Activated naive CD4-positive, alpha-beta T cell treated with anti-CD3 and anti-CD28 coated beads, Interleukin-2, amount 10 ng/mL, durations not matched to agents 7 days and 5 days (primary cell): ENCODE data around the gene WDR18.

Experiments used
- CTCF ChIA-PET: fragments of 350-600 bp; sonication (Branson Sonifier 250); formaldehyde crosslinking; loops from one replicate; lab custom pipeline; 2021; ENCODE audit warnings: antibody characterized with exemption; lab: Charles Lee
- DNase-seq: peaks from one replicate; pipeline ENCODE4 v3.0.0-alpha.2; 2020
- H3K27ac Mint-ChIP-seq: one replicate; pipeline ENCODE4 v1.8.0; 2021; ENCODE audit warnings: mild to moderate bottlenecking, moderate library complexity, mixed read lengths
- H3K27me3 Mint-ChIP-seq: one replicate; pipeline ENCODE4 v1.8.0; 2021; ENCODE audit warnings: mild to moderate bottlenecking, mixed read lengths
- H3K36me3 Mint-ChIP-seq: one replicate; pipeline ENCODE4 v1.8.0; 2021; ENCODE audit warnings: mixed read lengths
- H3K4me1 Mint-ChIP-seq: one replicate; pipeline ENCODE4 v1.8.0; 2021; ENCODE audit warnings: mixed read lengths
- H3K4me3 Mint-ChIP-seq: one replicate; pipeline ENCODE4 v1.8.0; 2021; ENCODE audit warnings: mild to moderate bottlenecking, moderate library complexity, mixed read lengths
- H3K9me3 Mint-ChIP-seq: one replicate; pipeline ENCODE4 v1.8.0; 2021; ENCODE audit warnings: mixed read lengths

The WDR18 gene

DNA sequence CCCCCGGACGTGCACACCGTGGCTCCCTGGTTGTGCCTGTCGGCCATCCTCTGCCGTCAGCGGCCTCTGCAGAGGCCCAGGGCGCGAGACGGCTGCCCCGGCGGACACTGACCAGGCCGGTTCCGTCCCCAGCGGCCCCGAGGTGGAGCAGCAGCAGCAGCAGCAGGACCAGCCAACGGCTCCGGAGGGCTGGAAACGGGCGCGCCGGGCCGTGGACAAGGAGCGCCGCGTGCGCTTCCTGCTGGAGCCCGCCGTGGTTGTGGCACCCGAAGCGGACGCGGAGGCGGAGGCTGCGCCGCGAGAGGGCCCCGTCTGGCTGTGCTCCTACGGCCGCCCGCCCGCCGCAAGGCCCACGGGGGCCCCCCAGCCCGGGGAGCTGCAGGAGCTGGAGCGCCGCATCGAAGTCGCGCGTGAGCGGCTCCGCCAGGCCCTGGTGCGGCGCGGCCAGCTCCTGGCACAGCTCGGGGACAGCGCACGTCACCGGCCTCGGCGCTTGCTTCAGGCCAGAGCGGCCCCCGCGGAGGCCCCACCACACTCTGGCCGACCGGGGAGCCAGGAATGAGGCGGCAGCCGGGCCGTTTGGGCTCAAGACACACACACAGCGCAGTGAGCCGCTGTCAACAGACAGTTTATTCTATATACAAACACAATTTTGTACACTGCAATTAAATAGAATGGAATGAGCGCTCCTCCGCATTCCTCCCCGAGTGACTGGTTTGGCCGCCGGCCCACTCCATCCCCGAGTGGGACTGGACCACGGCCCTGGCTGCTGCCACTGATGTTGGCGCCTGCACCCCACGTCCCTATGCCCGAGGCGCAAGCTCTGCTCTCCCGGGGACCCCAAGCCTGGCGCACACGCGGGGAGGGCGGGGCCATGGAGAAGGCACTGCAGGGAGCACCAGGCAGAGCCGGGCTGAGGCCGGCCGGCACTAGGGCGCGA lies 25.2 kb downstream of the WDR18 start:
- peaks cover 10% of the 10 kb centered on the region for H3K36me3 Mint-ChIP-seq

DNA sequence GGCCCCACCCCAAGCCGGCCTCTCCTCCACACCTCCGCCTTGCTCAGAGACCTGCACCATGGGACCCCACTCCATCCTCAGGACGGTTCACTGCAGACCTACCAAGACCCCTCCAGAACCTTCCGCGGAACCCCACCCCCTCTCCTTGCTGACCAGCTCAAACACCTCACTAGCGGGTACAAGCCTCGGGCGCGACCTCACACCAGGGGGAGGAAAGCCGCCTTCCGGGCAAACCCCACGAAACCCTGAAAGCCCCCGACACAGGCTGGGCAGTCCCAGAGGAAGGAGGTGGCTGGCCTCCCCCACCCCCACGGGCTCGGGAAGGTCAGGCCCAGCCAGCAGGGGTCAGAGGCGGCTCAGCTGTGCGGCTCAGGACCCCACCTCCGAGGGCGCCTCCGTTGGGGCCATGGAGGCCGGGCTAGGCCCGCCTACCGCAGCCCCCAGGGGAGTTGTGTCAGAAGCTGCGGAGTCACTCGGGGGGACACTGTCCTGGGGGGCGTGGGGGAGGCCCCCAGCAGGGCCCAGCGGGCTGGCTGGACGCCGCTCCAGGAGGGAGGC lies 25.9 kb downstream of the WDR18 start:
- DNase-seq = no peak
- CTCF ChIA-PET = no interaction called here
- H3K4me1 Mint-ChIP-seq = peaks cover 2% of the 10 kb centered on the region
- peaks cover 10% of the 10 kb centered on the region for H3K36me3 Mint-ChIP-seq
- H3K9me3 Mint-ChIP-seq = no peaks in the 10 kb centered on the region
- no peak overlapping the region for H3K27ac Mint-ChIP-seq
- H3K4me3 Mint-ChIP-seq = no peak overlapping the region
- H3K27me3 Mint-ChIP-seq = peaks cover 3% of the 10 kb centered on the region

More for the DNA sequence above, 25.2 kb downstream of the WDR18 start:
- CTCF ChIA-PET = no interaction called here
- Mint-ChIP-seq H3K4me3 (no peak overlapping the region), H3K27ac (no peak overlapping the region), H3K27me3 (peaks cover 5% of the 10 kb centered on the region), H3K9me3 (no peaks in the 10 kb centered on the region), H3K4me1 (peaks cover 2% of the 10 kb centered on the region)
- DNase-seq = no peak

DNA sequence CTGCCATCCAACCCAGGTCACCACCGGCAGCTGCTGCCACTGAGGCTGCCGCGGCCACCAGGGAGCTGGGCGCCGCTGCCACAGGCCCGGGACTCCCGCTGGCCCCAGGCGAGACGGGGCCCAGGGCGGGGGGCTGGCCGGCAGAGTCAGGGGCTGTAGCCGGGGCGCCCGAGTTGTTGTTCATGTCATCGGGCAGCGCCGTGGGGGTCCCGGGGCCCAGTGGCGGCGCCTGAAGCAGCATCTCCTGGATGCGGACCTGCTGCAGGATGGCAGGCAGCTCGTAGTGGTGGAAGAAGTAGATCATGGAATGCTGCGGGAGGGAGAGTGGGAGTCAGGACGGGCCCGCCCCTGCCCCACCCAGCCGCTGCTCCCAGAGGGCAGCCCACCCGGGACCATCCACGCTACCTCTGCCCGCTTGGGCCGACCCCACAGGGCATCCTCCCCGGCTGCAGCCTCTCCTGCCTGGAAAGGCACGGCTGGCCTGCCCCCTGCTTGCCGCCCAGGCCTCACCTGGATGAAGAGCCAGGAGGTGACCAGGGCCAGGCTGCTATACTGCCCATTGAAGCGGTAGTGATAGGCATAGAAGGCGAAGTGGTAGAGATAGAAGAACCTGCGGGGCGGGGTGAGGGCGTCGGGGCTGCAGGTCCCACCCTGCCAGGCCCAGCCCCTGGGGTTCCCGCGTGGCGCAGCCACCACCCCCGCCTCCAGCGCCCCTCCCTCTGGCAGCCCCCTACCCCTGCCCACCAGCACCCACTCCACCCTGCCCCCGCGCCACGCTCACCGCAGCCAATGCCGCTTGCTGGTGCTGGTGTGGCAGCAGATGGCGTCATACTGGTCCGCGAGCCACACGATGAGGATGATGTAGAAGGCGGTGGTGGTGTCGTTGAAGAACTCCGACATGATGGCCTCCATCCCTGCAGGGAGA lies 26.7 kb downstream of the WDR18 start:
- CTCF ChIA-PET = no interaction called here
- no peak for DNase-seq
- H3K9me3 Mint-ChIP-seq = no peaks in the 10 kb centered on the region
- no peak overlapping the region for H3K27ac Mint-ChIP-seq
- no peaks in the 10 kb centered on the region for H3K27me3 Mint-ChIP-seq
- peaks cover 9% of the 10 kb centered on the region for H3K36me3 Mint-ChIP-seq
- H3K4me1 Mint-ChIP-seq = peaks cover 2% of the 10 kb centered on the region
- H3K4me3 Mint-ChIP-seq = no peak overlapping the region

DNA sequence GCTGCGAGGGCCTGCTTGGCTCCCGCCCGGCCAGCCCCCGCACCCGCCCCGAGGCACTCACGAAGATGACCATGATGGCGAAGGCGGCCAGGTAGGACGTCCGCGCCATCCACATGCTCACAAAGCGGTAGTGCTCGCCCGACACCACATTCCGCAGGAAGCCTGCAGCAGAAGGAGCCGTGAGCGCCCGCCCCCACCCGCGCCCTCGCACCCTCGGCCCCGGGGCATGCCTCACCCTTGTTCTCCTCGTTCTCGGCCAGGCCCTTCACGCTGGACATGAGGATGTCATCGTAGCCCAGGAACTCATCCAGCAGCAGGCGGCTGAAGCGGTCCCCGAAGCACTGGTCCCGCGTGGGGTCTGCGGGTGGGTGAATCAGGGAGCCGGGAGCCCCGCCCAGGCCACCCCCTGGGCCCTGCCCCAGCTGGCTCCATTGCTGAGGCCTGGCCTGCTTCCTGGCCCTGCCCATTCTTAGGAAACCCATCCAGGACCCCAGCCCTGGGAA lies 27.7 kb downstream of the WDR18 start:
- H3K9me3 Mint-ChIP-seq = no peaks in the 10 kb centered on the region
- DNase-seq = no peak
- peaks cover 10% of the 10 kb centered on the region for H3K36me3 Mint-ChIP-seq
- H3K27me3 Mint-ChIP-seq = no peaks in the 10 kb centered on the region
- H3K27ac Mint-ChIP-seq = no peak overlapping the region
- H3K4me1 Mint-ChIP-seq = peaks cover 6% of the 10 kb centered on the region
- H3K4me3 Mint-ChIP-seq = no peak overlapping the region
- CTCF ChIA-PET = no interaction called here

DNA sequence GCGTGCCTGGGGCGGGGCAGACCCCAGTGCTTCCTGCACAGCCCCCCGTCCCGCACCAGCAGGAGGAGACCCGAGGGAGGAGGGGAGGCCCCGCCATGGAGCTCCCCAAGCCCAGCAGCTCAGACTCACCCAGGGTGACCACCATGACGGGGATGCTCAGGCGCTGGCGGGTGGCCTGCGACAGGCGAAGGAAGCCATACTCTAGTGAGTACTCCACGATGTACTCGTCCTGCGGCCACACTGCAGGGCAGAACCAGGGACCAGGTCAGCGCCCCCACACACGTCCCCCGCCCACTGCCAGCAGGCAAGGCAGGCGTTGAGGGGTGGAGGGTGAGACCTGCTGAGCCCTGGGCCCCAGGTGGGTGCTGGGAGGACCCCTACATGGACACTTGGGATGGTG lies 28.2 kb downstream of the WDR18 start:
- no peak for DNase-seq
- Mint-ChIP-seq H3K27me3 (no peaks in the 10 kb centered on the region), H3K36me3 (peaks cover 12% of the 10 kb centered on the region), H3K4me3 (no peak overlapping the region), H3K9me3 (no peaks in the 10 kb centered on the region), H3K27ac (no peak overlapping the region), H3K4me1 (peaks cover 11% of the 10 kb centered on the region)
- CTCF ChIA-PET = no interaction called here

DNA sequence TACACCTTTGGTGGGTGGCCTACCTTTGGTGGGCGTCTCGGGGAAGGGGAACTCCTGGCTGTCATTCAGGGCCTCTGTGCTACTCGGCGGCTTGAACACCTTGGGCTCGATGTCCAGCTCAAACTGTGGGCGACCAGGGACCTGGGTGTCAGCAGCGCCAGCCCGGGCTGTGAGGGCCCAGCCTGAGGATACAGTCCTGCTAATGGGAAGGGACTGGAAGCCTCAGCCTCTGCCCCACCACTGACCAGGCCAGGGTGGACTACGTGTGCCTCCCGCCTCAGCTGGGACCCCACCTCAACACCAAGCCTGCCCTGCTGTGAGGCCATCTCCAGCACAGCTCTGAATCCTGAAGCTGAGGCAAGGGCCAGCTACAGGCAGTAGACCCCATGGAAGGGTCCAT lies 29.1 kb downstream of the WDR18 start:
- no peaks in the 10 kb centered on the region for H3K27me3 Mint-ChIP-seq
- DNase-seq = no peak
- CTCF ChIA-PET = no interaction called here
- H3K36me3 Mint-ChIP-seq = peaks cover 13% of the 10 kb centered on the region
- H3K4me3 Mint-ChIP-seq = no peak overlapping the region
- no peak overlapping the region for H3K27ac Mint-ChIP-seq
- peaks cover 18% of the 10 kb centered on the region for H3K4me1 Mint-ChIP-seq
- no peaks in the 10 kb centered on the region for H3K9me3 Mint-ChIP-seq

DNA sequence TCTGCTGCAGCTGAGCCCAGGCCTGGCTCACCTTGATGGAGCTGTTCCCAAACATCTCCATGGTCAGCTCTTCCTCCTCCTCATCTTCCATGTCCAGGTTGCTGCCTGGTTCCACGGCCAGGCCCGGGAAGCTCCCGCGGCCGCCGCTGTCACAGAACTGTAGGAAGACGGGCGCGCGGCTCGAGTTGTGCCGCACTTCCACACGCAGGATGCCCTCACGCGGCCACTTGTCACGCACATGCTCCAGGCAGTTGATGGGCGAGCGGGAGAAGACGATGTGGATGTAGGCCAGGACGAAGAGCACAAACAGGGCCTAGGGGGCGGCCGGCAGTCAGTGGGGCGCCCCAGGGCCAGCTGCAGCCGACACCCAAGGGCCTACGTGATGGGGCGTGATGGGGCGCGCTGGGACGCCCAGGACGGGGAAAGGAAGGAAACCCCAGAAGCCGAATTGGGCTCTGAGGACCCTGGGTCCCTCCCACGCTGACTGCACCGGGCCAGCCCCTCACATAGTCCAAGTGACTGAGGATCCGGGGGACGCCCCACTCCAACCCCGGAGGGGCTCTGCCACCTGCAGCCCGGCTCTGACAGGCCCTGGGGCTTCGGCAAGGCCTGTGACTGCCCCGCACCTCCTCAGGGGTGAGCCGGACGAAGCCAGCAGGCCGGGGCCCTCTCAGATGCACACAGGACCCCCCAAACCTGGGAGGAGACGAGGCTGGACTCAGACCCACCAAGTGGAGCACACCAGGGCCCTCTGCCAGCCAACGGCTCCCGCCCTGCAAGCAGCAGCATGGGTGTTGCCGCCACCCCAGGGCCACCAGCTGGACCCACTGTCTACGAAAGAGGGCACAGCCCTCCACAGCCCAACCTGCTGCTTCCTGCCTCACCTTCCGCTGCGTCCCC lies 30.3 kb downstream of the WDR18 start:
- H3K9me3 Mint-ChIP-seq = no peaks in the 10 kb centered on the region
- H3K4me1 Mint-ChIP-seq = peaks cover 29% of the 10 kb centered on the region
- no peak for DNase-seq
- H3K27ac Mint-ChIP-seq = no peak overlapping the region
- peaks cover 11% of the 10 kb centered on the region for H3K36me3 Mint-ChIP-seq
- no peaks in the 10 kb centered on the region for H3K27me3 Mint-ChIP-seq
- H3K4me3 Mint-ChIP-seq = no peak overlapping the region
- CTCF ChIA-PET = interaction anchor here (0.5 kb wide), 1 partner anchor 158 kb away, joined by 3 read pairs; no protein-coding TSS in a partner anchor

DNA sequence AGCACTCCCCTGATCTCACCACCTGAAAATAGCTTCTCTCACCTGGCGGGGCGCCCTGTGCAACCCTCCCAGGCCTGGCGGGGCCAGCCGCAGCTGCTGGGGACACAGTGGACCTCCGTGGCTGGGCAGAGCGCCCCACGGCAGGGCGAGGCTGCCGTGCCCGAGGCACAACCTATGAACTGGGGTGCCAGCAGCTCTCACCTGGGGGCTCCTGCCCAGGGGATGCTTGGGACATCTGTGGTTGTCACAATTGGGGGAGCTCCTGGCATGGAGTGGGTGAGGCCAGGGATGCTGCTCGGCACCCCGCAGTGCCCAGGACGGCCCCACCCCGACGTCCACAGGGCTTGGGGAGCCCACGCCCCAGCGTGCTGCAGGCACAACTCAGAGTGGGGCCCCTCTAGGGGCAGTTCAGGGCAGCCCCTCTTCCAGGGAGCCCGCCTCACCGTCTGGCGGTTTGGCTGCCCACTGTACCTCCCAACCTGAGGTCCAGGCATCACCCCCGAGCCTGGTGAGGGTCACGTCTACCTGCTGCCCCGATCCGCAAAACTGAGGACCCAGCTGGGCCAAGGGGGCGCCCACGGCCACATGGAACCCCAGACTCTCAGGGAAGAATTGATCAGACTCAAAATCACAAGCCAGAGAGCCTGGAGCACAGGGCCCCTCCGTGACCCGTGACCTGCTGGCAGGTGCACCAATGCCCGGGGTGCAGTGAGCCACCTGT lies 31.1 kb downstream of the WDR18 start:
- peaks cover 16% of the 10 kb centered on the region for H3K36me3 Mint-ChIP-seq
- H3K4me1 Mint-ChIP-seq = peaks cover 29% of the 10 kb centered on the region
- CTCF ChIA-PET = interaction anchor here (0.6 kb wide), 1 partner anchor 723 kb away, joined by 3 read pairs; no protein-coding TSS in a partner anchor

DNA sequence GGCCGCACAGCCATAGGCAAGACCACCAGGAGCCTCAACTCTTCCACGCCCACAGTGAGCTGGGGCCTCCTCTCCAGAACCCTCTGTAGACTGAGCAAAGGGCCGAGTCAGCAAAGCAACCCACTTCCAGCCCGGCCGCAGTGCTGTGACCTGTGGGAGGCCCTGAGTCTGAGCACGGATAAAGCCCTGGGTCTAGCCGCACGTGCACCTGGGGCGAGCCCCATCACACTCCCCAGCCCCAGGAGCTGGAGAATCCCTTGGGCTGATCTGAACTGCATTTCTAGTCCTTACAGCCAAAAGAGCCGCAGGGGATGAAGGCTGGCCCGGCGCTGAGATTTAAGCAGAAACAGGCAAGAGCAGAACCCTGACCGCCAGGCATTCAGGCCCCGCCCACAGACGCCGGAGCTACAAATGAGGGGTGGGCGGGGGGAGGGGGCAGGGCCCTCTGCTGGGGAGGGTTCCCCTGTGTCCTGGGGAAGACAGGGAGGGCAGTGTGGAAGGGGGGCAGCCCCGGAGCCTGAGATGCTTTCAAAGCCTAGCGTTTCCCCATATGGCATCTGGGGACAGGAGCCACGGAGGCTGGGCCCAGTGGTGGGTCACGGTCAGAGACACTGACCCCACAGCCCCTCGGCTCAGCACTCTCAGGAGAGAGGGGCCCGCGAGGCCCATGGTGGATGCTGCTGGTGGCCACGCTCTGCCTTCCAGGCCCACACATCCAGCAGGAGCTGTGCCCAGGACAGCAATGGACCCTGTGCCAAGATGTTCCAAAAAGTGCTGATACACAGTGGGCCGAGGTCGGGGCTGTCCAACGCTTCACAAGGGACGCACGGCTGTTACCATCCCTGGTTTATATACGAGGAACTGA lies 31.9 kb downstream of the WDR18 start:
- Mint-ChIP-seq H3K4me1 (peaks cover 29% of the 10 kb centered on the region), H3K4me3 (no peak overlapping the region), H3K9me3 (no peaks in the 10 kb centered on the region), H3K27me3 (peaks cover 3% of the 10 kb centered on the region), H3K36me3 (peaks cover 17% of the 10 kb centered on the region), H3K27ac (no peak overlapping the region)
- CTCF ChIA-PET = interaction anchor here (0.6 kb wide), 1 partner anchor 722 kb away, joined by 3 read pairs; no protein-coding TSS in a partner anchor
- no peak for DNase-seq

More for the DNA sequence above, 31.1 kb downstream of the WDR18 start:
- H3K4me3 Mint-ChIP-seq = no peak overlapping the region
- no peak overlapping the region for H3K27ac Mint-ChIP-seq
- no peak for DNase-seq
- no peaks in the 10 kb centered on the region for H3K27me3 Mint-ChIP-seq
- no peaks in the 10 kb centered on the region for H3K9me3 Mint-ChIP-seq

DNA sequence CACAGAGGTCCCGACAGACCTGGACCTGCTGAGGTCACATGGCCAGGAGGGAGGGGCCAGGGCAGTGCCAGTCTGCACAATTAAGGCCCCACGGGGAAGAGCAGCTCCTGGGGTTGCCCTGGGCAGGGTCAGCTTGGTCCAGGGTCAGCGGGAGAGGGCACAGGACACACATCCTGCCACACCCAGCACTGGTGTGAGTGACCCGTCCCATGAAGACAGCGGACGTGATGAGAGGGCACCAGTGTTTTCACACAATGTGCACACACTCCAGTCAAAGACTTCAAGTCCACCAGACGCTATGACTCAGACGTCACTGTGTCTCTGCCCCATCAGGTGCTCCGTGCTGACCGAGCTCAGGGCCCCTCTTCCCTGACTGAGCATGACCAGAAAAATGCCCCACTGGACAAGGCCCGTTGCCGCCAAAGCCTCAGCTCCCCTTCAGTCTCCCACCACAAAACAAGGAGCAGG lies 32.5 kb downstream of the WDR18 start:
- H3K27ac Mint-ChIP-seq = peak overlapping the region; percentile 45
- H3K27me3 Mint-ChIP-seq = peaks cover 3% of the 10 kb centered on the region
- peaks cover 17% of the 10 kb centered on the region for H3K36me3 Mint-ChIP-seq
- H3K4me1 Mint-ChIP-seq = peaks cover 33% of the 10 kb centered on the region
- no peaks in the 10 kb centered on the region for H3K9me3 Mint-ChIP-seq
- DNase-seq = no peak
- CTCF ChIA-PET = interaction anchor here (1.1 kb wide), 1 partner anchor 12 kb away, joined by 4 read pairs; no protein-coding TSS in a partner anchor
- H3K4me3 Mint-ChIP-seq = no peak overlapping the region

DNA sequence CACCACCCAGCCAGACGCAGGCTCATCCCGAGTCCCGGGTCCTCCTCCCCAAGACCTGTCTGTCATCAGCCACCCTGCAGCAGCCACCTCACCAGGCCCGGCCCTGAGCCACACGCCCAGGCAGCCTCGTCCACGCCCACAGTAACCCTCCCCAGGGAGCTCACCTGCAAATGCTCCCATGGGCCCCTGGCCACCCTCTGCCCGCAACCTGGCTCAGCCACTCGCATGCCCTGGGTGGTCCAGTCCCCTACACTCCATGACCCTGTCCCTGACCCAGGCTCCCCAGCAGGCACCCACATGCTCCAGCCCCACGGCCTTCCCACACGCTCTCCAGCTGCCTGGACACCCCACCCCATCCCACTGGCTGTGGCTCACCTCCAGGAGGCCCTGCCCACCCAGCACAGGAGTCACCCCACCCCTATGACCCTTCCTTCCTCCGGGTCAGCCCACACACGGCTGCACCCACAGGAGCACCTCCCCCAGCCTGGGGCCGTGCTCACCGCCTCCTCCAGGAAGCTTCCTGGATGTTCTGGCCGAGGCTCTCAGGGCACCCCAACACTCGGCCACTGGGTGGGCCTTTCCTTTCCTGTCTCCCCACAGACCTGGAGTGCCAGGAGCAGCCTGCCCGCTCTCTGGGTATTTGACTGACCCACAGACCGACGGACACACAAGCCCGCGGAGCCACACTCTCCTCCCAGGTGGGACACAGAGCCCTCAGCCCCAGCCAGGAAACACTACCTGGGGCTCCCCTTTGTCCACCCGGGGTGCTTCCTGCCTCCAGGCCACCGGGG lies 33.2 kb downstream of the WDR18 start:
- DNase-seq = no peak
- H3K9me3 Mint-ChIP-seq = no peaks in the 10 kb centered on the region
- peaks cover 17% of the 10 kb centered on the region for H3K36me3 Mint-ChIP-seq
- no peak overlapping the region for H3K4me3 Mint-ChIP-seq
- H3K4me1 Mint-ChIP-seq = peaks cover 39% of the 10 kb centered on the region
- CTCF ChIA-PET = interaction anchor here (1.1 kb wide), 1 partner anchor 13 kb away, joined by 4 read pairs; no protein-coding TSS in a partner anchor
- H3K27me3 Mint-ChIP-seq = peaks cover 3% of the 10 kb centered on the region
- H3K27ac Mint-ChIP-seq = peak overlapping the region; percentile 45
